ENCODE results near the gene KIAA1671.

DNA sequence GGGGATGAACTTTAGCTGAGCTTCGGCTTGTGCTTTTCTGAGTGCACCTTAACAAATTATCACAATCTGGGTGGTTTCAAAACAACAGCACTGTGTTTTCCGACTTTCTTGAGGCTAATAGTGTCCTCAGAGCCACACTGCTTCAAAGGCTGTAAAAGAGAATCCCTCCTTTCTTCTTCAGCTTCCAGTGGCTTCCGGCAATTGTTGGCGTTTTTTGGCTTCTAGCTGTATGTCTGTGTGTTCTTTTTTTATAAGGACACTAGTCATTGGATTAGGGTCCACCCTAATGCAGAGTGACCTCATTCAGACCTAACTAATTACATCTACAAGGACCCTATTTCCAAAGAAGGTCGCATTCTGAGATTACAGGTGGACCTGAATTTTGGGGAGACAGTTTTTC is 30.6 kb downstream of the KIAA1671 start:
- TF ChIP-seq, protein P1, sequence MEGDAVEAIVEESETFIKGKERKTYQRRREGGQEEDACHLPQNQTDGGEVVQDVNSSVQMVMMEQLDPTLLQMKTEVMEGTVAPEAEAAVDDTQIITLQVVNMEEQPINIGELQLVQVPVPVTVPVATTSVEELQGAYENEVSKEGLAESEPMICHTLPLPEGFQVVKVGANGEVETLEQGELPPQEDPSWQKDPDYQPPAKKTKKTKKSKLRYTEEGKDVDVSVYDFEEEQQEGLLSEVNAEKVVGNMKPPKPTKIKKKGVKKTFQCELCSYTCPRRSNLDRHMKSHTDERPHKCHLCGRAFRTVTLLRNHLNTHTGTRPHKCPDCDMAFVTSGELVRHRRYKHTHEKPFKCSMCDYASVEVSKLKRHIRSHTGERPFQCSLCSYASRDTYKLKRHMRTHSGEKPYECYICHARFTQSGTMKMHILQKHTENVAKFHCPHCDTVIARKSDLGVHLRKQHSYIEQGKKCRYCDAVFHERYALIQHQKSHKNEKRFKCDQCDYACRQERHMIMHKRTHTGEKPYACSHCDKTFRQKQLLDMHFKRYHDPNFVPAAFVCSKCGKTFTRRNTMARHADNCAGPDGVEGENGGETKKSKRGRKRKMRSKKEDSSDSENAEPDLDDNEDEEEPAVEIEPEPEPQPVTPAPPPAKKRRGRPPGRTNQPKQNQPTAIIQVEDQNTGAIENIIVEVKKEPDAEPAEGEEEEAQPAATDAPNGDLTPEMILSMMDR (IDR thresholded peaks at IDR 0.05) = no peak
- TF ChIP-seq POLR2A (IDR thresholded peaks at IDR 0.05) = no peak
- TF ChIP-seq POLR2AphosphoS5 (IDR thresholded peaks at IDR 0.05) = no peak
- TF ChIP-seq EP300 (IDR thresholded peaks at IDR 0.05) = no peak
